Measurements from ENCODE around the gene ZNF385A.

Gene ZNF385A, protein sequence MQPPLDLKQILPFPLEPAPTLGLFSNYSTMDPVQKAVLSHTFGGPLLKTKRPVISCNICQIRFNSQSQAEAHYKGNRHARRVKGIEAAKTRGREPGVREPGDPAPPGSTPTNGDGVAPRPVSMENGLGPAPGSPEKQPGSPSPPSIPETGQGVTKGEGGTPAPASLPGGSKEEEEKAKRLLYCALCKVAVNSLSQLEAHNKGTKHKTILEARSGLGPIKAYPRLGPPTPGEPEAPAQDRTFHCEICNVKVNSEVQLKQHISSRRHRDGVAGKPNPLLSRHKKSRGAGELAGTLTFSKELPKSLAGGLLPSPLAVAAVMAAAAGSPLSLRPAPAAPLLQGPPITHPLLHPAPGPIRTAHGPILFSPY

DNA sequence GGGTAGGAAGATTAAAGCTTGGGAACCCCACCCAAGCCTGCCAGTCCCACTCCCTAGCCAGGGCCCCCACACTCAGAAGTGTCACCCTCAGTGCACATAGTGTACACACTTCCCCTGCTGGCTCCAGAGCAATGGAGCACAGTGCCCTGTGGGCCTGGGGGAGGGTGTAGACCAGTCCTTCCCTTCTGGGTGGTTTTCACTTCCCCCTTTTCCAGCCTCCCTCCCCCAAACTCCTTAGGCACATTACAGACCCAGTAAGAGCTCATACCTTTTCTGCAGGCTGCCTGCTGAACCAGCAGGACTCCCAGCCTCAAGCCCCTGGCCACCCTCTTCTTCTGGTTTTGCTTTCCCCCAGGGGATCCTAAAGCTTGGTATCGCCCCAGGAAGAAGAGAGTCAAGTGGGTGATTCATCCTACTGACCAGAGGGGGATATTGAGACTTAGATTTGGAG lies at the start of gene ZNF385A:
ZNF385A (minus strand) TSS at position 143 of the 451 bp plus-strand sequence. CDS start 219 bp downstream, outside the sequence.
- DNase-seq (ENCODE audit: low spot score) = no peak

DNA sequence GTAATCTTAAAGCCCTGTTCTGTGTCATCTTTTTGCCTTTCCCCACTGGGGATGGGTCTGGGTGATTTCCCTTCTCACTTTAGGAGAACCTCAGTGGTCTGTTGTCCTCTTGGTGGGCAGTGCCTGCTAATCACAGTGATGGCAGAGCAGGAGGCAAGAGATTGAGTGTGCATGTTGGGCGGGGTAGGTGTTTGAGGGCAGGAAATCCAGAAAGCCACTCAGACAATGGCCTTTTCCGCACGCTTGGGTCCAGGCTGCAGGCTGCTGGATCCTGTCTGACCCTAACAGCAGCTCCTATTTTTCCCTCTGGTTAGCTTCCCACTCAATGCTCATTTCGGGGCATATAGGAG lies 48.3 kb upstream of the ZNF385A start:
- no peak for DNase-seq (ENCODE audit: low spot score)

DNA sequence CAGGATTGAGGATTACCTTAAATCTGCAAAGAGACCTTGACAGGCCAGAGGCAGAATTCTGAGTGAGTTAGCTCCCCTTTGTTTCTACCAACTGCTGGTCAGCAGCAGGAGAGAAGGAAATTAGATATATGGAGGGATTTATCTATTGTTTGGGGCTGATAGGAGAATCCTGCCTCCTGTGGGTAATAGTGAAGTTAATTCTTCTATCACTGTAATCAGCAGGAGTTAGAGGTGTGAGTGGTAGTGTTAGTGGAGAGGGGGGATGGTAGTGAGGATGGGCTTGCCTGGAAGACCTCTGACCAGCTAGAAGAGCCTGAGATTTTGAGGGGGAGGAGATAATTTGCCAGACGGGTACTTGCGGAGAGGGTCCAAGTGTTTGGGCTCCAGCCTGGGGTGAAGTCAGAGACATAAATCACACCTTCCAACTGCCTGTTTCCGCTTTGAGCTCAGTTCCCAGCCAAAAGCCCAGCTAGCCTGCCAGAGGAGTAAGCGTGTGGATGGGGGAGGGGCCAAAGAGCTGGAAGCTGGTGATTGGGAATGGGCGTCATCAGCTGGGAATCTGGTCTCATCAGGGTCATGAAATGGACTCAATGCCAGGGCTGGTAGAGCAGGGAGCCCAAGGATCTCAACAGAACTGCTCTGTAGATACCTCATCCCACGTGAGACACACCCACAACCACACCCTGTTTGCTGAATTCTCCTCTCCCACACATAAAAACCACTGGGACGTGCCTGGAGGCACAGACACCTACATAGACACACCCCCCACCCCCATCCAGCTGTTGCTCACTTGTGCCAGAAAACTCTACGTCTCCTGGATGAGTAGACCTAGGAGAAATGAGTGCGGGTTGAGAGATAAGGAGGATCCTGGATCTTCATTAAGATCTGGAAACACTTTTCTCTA lies 47.6 kb upstream of the ZNF385A start:
- DNase-seq (ENCODE audit: low spot score) = no peak

DNA sequence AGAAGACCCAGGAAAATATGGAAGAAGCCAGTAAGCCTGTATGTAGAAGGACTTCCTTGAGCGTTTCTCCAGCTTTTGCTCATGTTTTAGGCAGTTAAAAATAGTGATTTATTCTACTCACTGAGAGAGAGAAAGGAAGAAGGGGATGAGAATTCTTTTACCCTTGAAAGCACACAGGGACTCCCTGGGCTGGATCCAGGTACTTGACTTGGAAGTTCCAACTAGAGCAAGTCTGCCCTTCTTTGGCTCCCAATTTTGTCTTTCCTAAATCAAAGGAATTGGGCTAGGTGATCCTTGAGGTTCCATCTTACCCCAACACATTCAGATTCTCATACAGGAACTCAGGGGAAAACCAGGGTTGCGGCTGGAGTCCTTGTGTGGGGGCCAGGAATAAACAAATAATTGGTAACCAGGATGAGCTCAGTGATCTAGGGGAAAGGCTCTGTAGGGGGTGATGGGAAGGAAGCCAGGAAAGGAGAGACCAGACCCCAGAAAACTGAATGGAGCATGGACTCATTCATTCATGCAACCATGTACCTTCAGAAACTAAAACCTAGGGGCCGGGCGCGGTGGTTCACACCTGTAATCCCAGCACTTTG lies 46.0 kb upstream of the ZNF385A start:
- DNase-seq (ENCODE audit: low spot score) = no peak

DNA sequence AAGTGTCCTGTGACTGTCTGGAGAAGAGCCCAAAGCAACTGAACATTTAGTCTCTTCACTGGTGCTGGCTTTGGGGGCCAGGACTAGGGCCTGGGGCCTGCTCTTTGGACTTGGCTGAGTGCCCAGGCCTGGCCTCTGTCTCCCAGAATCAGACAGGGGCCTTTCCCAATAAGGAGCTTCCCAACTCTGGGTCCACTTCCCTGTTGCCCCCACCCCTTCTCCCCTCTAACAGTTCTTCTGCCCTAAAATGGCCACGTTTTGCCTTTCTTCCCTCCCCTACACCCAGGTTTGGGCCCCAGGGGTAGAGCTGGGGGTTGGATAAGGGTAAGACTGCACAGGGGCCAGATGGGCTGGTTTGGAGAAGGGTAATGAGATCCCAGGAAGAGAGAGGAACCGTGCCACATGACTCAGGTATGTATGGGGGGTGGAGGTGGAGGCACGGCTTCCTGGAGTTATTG lies 44.5 kb upstream of the ZNF385A start:
- no peak for DNase-seq (ENCODE audit: low spot score)

DNA sequence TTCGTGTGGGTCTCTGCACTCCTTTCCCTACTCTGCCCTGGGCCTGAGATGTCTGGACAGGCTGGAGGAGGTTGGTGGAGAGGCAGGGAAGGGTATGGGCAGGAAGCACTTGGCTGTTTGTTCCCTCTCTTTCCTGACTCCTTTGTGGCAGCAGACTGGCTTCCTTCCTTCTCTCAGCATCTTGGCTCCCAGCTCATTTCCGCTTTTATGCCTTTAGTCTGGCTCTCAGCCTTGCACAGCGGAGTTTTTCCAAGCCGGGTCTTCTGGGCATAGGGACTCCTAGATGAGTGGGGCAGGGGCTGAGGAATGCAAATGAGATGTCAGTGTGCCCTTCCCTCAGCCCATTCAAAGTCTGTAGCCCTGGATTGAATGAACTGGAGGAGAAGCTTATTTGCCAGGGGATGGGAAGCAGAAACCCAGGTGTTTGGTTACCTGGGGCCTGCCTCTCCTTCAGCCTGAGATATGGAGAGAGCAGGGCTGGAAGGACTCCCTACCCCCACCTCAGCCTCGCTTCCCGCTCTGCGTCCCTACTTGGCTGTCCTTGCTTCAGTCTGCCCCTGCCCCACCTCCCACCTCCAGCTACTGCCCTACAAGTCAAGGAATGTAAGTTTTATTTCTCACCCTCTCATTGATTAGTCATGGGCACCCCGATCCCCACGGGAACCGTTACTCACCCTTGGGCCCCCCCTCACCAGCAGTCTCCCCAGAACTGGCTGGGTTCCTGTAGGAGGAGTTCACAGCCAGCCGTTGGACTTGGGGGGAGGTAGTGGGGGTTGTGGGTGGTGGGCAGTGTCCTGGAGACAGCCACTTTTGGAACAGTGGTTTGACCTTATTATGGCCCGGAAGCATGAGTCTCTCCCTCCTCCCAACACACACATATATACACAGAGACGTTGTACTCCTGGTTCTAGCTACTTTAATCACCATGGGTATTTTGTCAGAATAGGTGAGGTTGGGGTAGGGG lies 43.8 kb upstream of the ZNF385A start:
- DNase-seq (ENCODE audit: low spot score) = no peak

DNA sequence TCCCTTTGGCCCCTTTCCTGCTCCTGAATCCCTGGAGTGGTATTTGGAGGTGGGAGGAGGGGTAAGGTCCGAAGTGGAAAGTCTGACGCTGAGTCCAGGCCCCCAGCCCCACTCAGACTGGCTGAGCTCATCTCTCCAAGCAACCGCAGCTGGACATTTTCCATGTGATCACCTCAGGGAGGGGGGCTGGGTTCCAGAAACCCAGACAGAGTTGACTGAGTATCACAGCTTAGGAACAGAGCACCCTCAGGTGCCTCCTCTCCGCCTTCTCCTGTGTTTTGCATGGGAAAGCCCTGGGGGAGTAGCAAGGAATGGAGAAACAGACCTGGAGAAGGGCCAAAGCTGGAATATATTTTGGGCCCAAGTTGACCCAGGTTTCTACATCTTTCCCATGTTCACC lies 42.6 kb upstream of the ZNF385A start:
- DNase-seq (ENCODE audit: low spot score) = no peak

DNA sequence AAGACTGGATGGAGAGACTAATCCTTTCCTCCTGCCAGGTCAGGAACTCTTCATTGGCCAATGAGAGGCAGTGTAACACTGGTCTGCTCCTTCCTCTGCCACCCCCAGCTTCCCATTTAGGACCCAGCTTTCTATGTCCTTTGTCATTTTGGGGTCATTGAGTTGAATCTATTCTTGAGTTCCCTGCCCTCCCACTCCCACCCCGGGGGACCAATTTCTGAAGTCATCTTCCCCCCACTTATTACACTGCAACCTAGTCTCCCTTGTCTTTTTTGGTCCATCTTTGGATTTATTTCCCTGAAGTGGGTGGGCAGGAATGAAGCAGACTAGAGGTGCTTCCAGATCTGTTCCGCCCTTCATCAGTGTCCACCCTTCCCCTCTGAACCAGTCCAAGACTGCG lies 42.2 kb upstream of the ZNF385A start:
- DNase-seq (ENCODE audit: low spot score) = no peak

DNA sequence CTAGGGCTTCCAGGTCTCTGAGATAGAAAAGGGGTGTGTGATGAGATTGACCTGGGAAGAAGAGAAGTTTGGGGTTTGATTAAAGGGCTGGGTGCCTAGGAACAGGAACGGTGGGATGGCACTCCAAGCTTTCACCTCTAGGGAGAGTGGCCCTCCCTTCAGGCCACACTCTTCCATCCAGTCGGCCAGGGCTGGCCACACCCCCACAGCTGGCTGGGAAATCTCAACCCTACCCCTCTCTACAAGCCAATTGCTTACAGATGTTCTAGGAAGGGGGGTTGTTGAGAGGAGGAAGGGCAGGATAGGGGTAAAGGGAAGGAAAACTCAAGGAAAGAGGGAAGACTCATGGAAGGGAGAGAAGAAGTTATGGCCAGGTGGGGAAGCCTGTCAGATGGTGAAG lies 41.2 kb upstream of the ZNF385A start:
- DNase-seq (ENCODE audit: low spot score) = no peak

DNA sequence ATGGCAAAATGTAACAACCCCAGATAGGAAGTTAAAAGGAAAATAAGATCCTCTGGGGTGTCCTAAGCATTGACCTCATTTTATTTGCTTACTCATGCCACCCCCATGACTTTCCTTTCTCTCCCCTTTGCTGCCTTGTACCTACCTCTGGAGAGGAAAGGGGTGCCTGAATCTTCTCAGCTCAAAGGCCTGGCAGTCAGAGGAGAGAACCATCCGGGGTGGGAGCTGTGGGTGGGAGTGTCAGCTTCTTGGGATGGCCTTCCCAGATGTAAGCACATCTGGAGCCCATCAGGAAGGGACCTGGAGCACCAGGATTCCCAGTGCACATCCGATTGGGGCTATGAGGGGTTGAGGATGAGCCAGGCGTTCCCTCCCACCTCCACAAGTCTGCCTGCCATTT lies 39.7 kb upstream of the ZNF385A start:
- DNase-seq (ENCODE audit: low spot score) = no peak

DNA sequence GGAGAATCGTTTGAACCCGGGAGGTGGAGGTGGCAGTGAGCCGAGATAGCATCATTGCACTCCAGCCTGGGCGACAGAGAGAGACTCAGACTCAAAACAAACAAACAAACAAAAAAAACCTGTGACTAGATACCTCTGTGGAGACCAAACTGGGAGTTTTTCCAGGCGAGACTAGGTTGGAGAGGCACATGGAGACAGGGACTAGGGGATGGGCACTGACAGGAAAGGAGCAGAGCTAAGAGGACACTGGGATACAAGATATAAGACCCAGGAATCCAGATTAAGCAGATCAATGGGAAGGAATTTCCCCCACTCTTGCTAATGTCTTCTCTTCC lies 39.2 kb upstream of the ZNF385A start:
- no peak for DNase-seq (ENCODE audit: low spot score)

DNA sequence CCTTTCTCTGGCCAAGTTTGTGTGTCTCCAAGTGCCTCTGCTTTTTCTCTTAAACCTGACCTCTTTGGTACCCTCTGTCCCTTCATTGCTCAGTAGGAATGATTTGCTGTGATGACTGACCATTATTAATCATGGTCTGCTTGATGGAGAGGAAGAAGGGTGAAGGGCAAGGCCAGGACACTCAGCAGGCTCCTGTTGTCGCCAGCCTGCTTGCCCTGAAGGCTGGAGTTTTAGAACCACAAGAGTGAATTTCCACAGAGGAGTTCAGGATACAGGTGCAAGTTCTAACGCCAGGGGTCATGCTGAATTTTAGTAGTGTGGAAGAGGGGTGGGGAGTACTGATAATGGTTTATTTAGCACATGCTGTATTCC lies 37.3 kb upstream of the ZNF385A start:
- DNase-seq (ENCODE audit: low spot score) = no peak

DNA sequence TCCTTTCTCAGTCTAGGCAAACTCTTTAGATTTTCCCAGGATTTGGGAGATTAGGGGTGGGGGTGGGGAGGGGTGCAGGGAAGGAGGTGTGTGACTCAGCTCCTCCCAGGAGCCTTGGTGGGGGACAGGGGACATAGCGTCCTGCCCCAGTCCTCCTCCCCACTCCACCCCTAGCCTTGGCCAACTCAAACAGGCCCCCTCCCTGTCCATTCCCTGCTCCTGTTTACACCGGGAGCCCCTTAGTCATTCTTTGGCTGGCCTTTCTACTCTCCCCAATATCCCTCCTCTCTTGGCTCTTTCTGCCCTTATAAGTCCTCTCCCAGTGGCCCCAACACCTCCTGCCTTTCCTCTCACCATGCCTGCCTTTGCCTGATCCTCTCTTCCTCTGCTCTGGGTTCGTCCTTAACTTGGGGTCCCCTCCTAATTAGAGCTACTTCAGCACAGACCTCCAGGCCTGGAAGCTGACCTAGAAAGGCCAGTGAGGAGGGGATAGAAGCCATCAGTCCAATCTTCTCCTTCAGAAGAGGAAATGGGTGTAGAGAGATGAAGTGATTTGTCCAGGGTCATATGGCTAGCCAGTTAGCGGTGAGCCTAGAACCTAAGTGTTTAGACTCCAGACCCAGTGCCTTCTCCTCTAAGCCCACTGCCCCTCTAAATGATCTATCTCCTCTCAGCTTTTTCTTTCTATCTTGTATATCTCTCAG lies 36.8 kb upstream of the ZNF385A start:
- DNase-seq (ENCODE audit: low spot score) = no peak

DNA sequence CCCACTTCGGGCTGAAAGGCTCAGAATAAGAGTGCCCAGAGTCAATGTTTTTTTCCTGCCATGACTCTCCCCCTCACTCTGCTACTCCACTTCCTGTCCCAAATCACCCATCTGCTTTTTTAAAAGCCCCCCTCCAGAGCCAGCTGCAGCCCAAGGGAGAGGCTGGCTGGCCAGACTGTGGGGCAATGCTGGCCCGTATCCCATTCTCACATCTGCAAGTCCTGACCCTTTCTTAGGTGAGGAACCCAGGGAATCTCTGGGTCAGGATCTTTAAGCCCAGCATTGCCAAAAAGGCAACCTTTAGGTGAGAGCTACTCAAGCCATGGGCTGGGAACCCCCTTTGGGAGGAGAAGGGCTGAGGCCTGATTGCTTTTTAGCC lies 36.2 kb upstream of the ZNF385A start:
- no peak for DNase-seq (ENCODE audit: low spot score)

DNA sequence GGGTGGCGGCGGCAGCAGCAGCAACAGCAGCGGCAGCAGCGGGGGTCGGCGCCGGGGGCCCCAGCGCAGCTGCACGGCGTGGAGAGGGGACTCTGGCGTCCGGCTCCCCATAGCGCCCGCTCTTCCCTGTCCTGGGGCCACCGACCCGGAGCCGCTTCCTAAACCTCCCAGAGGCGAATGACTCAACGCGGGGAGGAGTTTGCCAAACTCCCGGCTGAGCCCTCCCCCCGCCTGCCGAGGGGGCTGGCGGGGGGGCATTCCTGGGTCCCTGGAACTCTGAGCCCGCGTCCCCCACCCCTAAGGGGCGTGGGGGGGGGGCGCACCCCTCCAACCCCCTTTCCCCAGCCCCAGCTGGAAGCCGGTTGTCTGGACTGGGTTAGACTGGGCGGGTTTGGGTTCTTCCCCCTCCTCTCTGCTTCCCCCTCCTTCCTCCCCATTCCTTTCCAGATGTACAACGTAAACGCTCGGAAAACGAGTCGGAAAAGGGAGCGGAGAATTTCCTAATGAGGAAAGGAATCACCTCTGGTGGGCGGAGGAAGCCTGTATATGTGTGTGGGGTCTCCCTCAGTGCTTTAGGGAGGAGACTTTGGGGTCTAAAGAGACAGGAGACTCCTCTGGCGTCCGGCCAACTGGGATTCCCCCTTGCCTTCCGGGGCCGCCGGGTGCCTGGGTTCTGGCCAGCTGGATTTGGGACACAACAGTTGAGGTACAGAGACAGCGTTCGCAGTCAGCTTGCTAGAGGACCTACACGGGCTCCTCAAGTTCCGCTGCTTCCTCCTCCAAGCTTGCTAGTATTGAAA lies 34.8 kb upstream of the ZNF385A start, which contains the start of gene ITGA5:
ITGA5 (minus strand) TSS at position 179 of the 800 bp plus-strand sequence; CDS start at position 111, 68 bp downstream.
- DNase-seq (ENCODE audit: low spot score) = peak; percentile 84

DNA sequence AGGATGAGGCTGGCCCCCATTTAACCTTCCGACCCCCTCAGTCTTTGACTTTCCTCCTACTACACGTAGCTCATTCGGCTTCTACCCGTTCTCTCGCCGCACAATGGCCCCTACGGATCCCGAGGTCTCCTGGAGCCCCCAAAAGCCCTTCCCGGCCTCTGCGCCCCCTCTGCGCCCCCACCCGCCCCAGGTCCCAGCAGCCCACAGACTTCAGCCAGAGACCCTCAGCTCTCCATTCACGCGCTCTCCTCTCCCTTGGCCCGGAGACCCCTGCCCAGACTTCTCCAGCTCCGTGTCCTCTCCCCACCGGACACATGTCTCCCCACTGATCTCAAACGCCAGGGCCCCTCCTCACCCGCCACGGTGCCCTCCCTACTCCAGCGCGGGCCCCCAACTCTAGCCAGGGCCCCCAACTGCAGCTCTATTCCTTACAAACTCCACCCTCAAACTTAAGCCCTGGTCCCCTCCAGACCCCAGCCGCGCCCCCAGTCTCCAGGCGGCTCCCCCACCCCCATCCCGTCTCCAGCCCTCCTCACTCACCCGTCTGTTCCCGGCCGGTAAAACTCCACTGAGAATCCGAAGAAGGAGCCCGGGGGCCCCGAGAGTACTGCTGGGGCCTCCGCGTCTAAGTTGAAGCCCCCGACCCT lies 34.0 kb upstream of the ZNF385A start:
- peak; percentile 59 for DNase-seq (ENCODE audit: low spot score)

DNA sequence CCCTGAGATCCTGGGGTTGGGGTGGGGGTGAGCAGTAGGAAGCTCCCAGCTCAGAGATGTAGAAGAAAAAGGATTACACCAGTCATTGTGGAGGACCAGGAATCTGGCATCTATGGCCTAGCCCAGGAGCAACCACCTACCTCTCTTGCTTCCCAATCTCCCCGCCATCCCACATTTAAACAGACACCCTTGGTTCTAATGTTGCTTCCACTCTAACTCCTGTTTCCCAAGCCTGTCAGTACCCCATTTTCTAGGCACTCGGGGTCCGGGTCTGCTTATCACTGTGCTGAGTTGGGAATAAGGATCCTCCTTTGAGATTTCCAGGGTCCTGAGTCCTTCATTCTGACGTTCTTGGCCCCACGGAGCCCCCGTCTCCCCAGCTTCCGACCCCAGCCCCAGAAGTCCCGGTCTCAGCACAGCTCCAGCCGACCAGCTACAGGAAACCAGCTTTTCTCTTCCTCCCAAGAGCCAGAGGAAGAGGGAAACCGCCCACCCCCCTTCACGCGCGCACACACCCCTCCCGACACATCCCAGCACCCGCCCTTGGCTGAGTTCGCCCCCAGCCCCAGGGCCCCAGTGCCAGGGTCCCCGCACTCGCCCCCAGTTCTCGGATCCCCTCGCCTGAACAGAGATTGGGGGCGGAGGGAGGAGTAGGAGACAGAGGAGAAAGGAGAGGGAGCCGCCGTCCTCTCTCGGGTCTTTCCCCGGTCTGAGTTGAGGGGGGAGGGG lies 33.3 kb upstream of the ZNF385A start:
- peak; percentile 60 for DNase-seq (ENCODE audit: low spot score)

DNA sequence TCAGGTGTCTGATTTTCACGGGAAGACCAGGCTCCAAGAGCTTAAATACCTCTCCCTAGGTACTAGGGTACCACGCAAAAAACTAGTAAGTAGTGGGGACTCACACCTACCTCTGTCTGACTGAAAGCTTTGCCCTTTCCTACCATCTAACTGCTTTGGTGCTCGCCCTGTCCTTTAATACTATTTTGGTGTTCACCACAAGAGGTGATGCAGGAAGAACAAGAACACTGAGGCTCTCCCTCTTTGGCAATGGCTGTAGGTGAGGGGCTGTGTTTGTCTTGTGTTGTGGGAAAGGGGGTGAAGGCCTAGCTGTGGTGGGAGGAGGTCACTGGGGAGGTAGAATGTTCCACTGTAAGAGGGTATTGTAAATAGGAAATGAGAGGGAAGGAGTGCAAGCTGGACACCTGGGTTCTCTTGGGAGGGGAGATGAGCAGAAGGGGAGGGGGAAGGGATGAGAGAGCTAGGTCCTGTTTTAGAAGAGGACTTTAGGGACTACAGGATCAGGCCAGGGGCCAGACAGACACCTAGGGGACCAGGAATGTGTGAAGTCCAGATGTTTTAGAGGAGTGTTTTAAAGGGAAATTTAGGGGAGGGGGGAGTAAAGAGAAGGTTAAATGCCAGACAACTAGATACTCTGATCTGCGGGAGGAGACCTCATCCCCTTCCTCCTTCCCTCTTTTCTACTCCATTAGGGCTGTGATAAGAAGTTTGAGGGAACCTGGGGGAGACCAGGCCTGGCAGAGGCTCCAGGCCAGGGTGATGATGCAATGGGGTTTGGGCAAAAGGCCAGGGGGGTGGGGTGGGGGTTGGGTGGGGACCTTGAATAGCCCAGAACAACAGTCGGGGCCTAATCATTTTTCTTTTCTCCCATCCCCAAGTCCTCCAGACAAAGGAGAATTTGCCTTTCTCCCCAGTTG lies 32.4 kb upstream of the ZNF385A start:
- peak; percentile 47 for DNase-seq (ENCODE audit: low spot score)

Measured in HuH-7.5 (cell line).